HG03439 (cell line): ENCODE measurements around the gene PIWIL1.

Experiments used
- ATAC-seq: cut with Tn5 transposase; IDR thresholded peaks from one replicate; pipeline ENCODE4 v1.9.1; 2021; ENCODE audit warnings: mild to moderate bottlenecking, moderate library complexity; ENCODE audit not compliant: unreplicated experiment

Gene PIWIL1

GRCh38 chr12:130337488-130338303 is at the start of gene PIWIL1:
PIWIL1 (plus strand) TSS chr12:130337887; CDS start chr12:130342592, 4,705 bp downstream.
- no peak for ATAC-seq

- ATAC-seq, result no peak
Measured at GRCh38 chr12:130288206-130288605, 49.5 kb upstream of the PIWIL1 start.

- no peak for ATAC-seq
Measured at GRCh38 chr12:130288691-130289090, 49.0 kb upstream of the PIWIL1 start.

GRCh38 chr12:130290114-130290513 is 47.6 kb upstream of the PIWIL1 start:
- no peak for ATAC-seq

GRCh38 chr12:130298322-130299021 is 39.2 kb upstream of the PIWIL1 start:
- no peak for ATAC-seq

- ATAC-seq, result no peak
Measured at GRCh38 chr12:130299574-130299973, 38.1 kb upstream of the PIWIL1 start.

GRCh38 chr12:130300090-130300489 is 37.6 kb upstream of the PIWIL1 start:
- ATAC-seq, result no peak

- no peak for ATAC-seq
Measured at GRCh38 chr12:130300737-130301535, 36.8 kb upstream of the PIWIL1 start.

GRCh38 chr12:130301559-130301958 is 36.1 kb upstream of the PIWIL1 start:
- no peak for ATAC-seq

GRCh38 chr12:130303781-130304180 is 33.9 kb upstream of the PIWIL1 start:
- ATAC-seq, result no peak

GRCh38 chr12:130307859-130308258 is 29.8 kb upstream of the PIWIL1 start:
- ATAC-seq, result no peak

GRCh38 chr12:130308393-130308792 is 29.3 kb upstream of the PIWIL1 start:
- ATAC-seq, result no peak

GRCh38 chr12:130316251-130316650 is 21.4 kb upstream of the PIWIL1 start:
- no peak for ATAC-seq

- no peak for ATAC-seq
Measured at GRCh38 chr12:130320536-130320935, 17.2 kb upstream of the PIWIL1 start.

GRCh38 chr12:130322263-130322662 is 15.4 kb upstream of the PIWIL1 start:
- ATAC-seq, result no peak

- ATAC-seq, result no peak
Measured at GRCh38 chr12:130330685-130331084, 7.0 kb upstream of the PIWIL1 start.

- ATAC-seq, result no peak
Measured at GRCh38 chr12:130331146-130331545, 6.5 kb upstream of the PIWIL1 start.

- no peak for ATAC-seq
Measured at GRCh38 chr12:130333341-130333740, 4.3 kb upstream of the PIWIL1 start.

GRCh38 chr12:130334399-130334798 is 3.3 kb upstream of the PIWIL1 start:
- no peak for ATAC-seq

- no peak for ATAC-seq
Measured at GRCh38 chr12:130334937-130335336, 2.8 kb upstream of the PIWIL1 start.
